Body of pancreas (tissue), 4 donors: ENCODE results near the gene RPN2.

Experiments used
- CTCF ChIP-seq, 7 experiments: fragments of 450-650 bp in 4 of 7; fragments of 200-600 bp in 3 of 7; sonication (generic) in 3 of 7; IDR thresholded peaks; one replicate each; pipeline ENCODE4 v1.5.1; 2016 to 2019; ENCODE audit warnings: antibody characterized with exemption in 7 of 7
- POLR2A ChIP-seq, 3 donors: fragments of 450-650 bp; IDR thresholded peaks; one replicate each; pipeline ENCODE4 v1.6.1; 2016; ENCODE audit warnings: antibody characterized with exemption in 3 of 3, mild to moderate bottlenecking in 2 of 3

GRCh38 chr20:37198932-37199660, 20.0 kb downstream of the RPN2 start:
- no peak for TF ChIP-seq CTCF (IDR thresholded peaks at IDR 0.05)
- no peak for TF ChIP-seq POLR2A (IDR thresholded peaks at IDR 0.05)
